Caco-2 (cell line): Measurements from ENCODE around the gene DGKI. TPM values are rescaled to one million over a fixed set of nuclear protein-coding genes. Genes with fewer than 3 reads are reported as not detected.

ENCODE experiments used
- BruUV-seq: library from RNA; stranded (reverse); fragments of 400-500 nt; replicated peaks from 2 replicates; lab custom pipeline; 2021; lab: Mats Ljungman, UMichigan
- CTCF ChIA-PET: fragments of 300-600 bp; sonication (Branson Sonifier 250); formaldehyde crosslinking; loops from one replicate; lab custom pipeline; 2022; ENCODE audit warnings: antibody characterized with exemption; lab: Charles Lee
- POLR2A ChIA-PET: fragments of 300-600 bp; sonication (Branson Sonifier 250); formaldehyde crosslinking; loops from one replicate; lab custom pipeline; 2022; ENCODE audit warnings: antibody characterized with exemption; lab: Charles Lee
- DNase-seq, 2 experiments: peaks; one replicate each; pipeline versions ENCODE4 v3.0.0 to v3.0.0-alpha.2; 2020 to 2022
- H3K27me3 ChIP-seq: replicated peaks from 2 replicates; pipeline ENCODE4 v1.6.0; 2011; ENCODE audit warnings: low read length; ENCODE audit not compliant: control insufficient read depth, insufficient read depth
- H3K36me3 ChIP-seq: 2 replicates; pipeline ENCODE4 v1.5.1; 2011; ENCODE audit warnings: low read length; ENCODE audit not compliant: control insufficient read depth, insufficient read depth
- H3K4me1 ChIP-seq: fragments of 250-450 bp; sonication (Bioruptor Pico); 2 replicates; pipeline ENCODE4 v1.5.1; 2020; ENCODE audit warnings: mild to moderate bottlenecking
- H3K4me3 ChIP-seq: 2 replicates; pipeline ENCODE4 v1.5.1; 2011; ENCODE audit warnings: low read depth, mild to moderate bottlenecking, control low read depth, low read length
- H3K9me3 ChIP-seq: fragments of 250-450 bp; sonication (Bioruptor Pico); 2 replicates; pipeline ENCODE4 v1.5.1; 2020; ENCODE audit warnings: mild to moderate bottlenecking, moderate library complexity
- H3K27ac Mint-ChIP-seq: one replicate; pipeline ENCODE4 v1.8.0; 2022; ENCODE audit warnings: mixed read lengths; ENCODE audit not compliant: unreplicated experiment
- H3K27me3 Mint-ChIP-seq: one replicate; pipeline ENCODE4 v1.8.0; 2022; ENCODE audit warnings: mixed read lengths; ENCODE audit not compliant: insufficient read depth, unreplicated experiment
- H3K36me3 Mint-ChIP-seq: one replicate; pipeline ENCODE4 v1.8.0; 2022; ENCODE audit warnings: mild to moderate bottlenecking, mixed read lengths; ENCODE audit not compliant: insufficient read depth, unreplicated experiment
- H3K4me1 Mint-ChIP-seq: one replicate; pipeline ENCODE4 v1.8.0; 2022; ENCODE audit warnings: low read depth, mixed read lengths; ENCODE audit not compliant: unreplicated experiment
- H3K4me3 Mint-ChIP-seq: one replicate; pipeline ENCODE4 v1.8.0; 2022; ENCODE audit warnings: mild to moderate bottlenecking, moderate library complexity, mixed read lengths; ENCODE audit not compliant: unreplicated experiment
- H3K9me3 Mint-ChIP-seq: one replicate; pipeline ENCODE4 v1.8.0; 2022; ENCODE audit warnings: mixed read lengths; ENCODE audit not compliant: unreplicated experiment
- intact Hi-C: fragments of 100-400 bp; cut with micrococcal nuclease; formaldehyde crosslinking; loops from one replicate; pipeline ENCODE4 v1.10.0; 2022; ENCODE audit not compliant: unreplicated experiment
- total RNA-seq: library from RNA; stranded (reverse); gene quantifications from 2 replicates; pipeline ENCODE4 v1.2.3, GENCODE V29; 2022
- TF ChIP-seq, protein P1 (sequence below), 2 experiments: fragments of 200-600 bp in 1 of 2; IDR thresholded peaks; 1 replicate in 1 of 2; 2 replicates in 1 of 2; pipeline versions ENCODE4 v1.5.1 to v1.8.0; 2011 to 2022; ENCODE audit warnings: antibody characterized with exemption in 1 of 2, control low read depth in 1 of 2, inconsistent platforms in 1 of 2, low read depth in 1 of 2, low read length in 1 of 2, mild to moderate bottlenecking in 1 of 2, moderate library complexity in 1 of 2; ENCODE audit not compliant: insufficient read depth in 1 of 2, severe bottlenecking in 1 of 2, unreplicated experiment in 1 of 2

DGKI gene
- total RNA-seq, 1 experiment from 2014 or later = 0.84 TPM

DNA sequence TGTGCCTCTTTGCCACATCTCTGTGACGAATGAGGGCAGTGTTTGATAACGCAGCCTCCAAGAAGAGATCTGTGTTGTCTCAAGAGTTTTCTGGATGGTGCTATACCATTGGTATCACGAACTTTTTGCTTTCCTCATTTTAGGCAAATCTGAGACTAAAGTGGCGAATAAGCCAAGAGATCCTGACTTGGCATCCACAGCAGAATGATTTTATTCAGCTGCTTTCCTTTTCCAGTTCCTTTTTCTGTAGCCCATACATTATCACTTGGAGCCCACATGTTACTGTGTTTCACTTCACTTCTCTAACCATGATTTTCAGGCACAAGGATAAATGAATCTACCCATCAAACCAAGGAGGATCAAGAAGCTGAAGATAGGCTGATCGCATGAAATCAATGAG is 325.3 kb downstream of the DGKI start:
- Mint-ChIP-seq H3K27me3 (peaks cover 16% of the 10 kb centered on the region), H3K9me3 (no peaks in the 10 kb centered on the region), H3K4me1 (no peaks in the 10 kb centered on the region), H3K4me3 (no peak overlapping the region), H3K36me3 (no peaks in the 10 kb centered on the region), H3K27ac (no peak overlapping the region)
- TF ChIP-seq, protein P1, sequence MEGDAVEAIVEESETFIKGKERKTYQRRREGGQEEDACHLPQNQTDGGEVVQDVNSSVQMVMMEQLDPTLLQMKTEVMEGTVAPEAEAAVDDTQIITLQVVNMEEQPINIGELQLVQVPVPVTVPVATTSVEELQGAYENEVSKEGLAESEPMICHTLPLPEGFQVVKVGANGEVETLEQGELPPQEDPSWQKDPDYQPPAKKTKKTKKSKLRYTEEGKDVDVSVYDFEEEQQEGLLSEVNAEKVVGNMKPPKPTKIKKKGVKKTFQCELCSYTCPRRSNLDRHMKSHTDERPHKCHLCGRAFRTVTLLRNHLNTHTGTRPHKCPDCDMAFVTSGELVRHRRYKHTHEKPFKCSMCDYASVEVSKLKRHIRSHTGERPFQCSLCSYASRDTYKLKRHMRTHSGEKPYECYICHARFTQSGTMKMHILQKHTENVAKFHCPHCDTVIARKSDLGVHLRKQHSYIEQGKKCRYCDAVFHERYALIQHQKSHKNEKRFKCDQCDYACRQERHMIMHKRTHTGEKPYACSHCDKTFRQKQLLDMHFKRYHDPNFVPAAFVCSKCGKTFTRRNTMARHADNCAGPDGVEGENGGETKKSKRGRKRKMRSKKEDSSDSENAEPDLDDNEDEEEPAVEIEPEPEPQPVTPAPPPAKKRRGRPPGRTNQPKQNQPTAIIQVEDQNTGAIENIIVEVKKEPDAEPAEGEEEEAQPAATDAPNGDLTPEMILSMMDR (IDR thresholded peaks at IDR 0.05; ENCODE audit: insufficient read depth in 1 of 2, low read depth in 1 of 2, low read length in 1 of 2, severe bottlenecking in 1 of 2, unreplicated experiment in 1 of 2) = no peak
- H3K36me3 ChIP-seq = no peaks in the 10 kb centered on the region
- ChIA-PET CTCF (no interaction called here), POLR2A (no interaction called here)
- no TSS peak for BruUV-seq
- no peaks in the 10 kb centered on the region for H3K9me3 ChIP-seq
- no peaks in the 10 kb centered on the region for H3K4me1 ChIP-seq
- intact Hi-C loops = no loop called here
- DNase-seq = no peak
- H3K4me3 ChIP-seq = no peak overlapping the region
- H3K27me3 ChIP-seq = no peaks in the 10 kb centered on the region

DNA sequence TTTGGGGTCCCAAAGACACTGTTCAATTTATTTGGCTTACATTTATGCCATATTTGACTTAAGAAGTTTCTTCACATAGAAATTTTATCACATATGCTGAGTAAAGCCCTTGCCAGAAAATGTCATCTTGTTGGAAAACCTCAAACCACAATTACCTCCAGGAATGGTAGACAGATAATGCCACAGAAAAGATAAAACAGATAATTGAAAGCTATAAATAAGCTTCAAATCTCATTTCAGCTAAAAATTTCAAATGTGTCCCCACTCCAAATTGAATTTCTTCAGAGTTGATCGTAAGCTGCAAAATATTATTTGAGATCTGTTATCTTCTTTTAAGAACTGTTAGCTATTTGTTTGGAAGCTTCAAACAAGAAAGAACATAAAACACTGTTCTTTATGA is 326.8 kb downstream of the DGKI start:
- Histone ChIP-seq H3K27me3 (no peaks in the 10 kb centered on the region), H3K9me3 (peaks cover 2% of the 10 kb centered on the region; the same call in 1 of the 2 replicates), H3K36me3 (no peaks in the 10 kb centered on the region), H3K4me3 (no peak overlapping the region), H3K4me1 (no peaks in the 10 kb centered on the region)
- Mint-ChIP-seq H3K27me3 (peaks cover 13% of the 10 kb centered on the region), H3K4me1 (no peaks in the 10 kb centered on the region), H3K4me3 (no peak overlapping the region), H3K27ac (no peak overlapping the region), H3K9me3 (no peaks in the 10 kb centered on the region), H3K36me3 (no peaks in the 10 kb centered on the region)
- DNase-seq = no peak
- TF ChIP-seq, protein P1 (IDR thresholded peaks at IDR 0.05; ENCODE audit: insufficient read depth in 1 of 2, low read depth in 1 of 2, low read length in 1 of 2, severe bottlenecking in 1 of 2, unreplicated experiment in 1 of 2) = no peak
- ChIA-PET POLR2A (no interaction called here), CTCF (interaction anchor here (0.6 kb wide), 1 partner anchor 15 kb away, joined by 3 read pairs; no protein-coding TSS in a partner anchor)
- no TSS peak for BruUV-seq
- intact Hi-C loops = no loop called here

GRCh38 chr7:137519181-137519691 is 327.5 kb downstream of the DGKI start:
- no TSS peak for BruUV-seq
- peaks cover 20% of the 10 kb centered on the region for H3K27me3 Mint-ChIP-seq
- DNase-seq = no peak
- H3K4me3 Mint-ChIP-seq = no peak overlapping the region
- no peaks in the 10 kb centered on the region for H3K36me3 Mint-ChIP-seq
- H3K27ac Mint-ChIP-seq = no peak overlapping the region
- Histone ChIP-seq H3K4me1 (no peaks in the 10 kb centered on the region), H3K27me3 (no peaks in the 10 kb centered on the region), H3K4me3 (no peak overlapping the region), H3K9me3 (peaks cover 3% of the 10 kb centered on the region; the same call in 1 of the 2 replicates), H3K36me3 (no peaks in the 10 kb centered on the region)
- intact Hi-C loops = no loop called here
- TF ChIP-seq, protein P1 (IDR thresholded peaks at IDR 0.05; ENCODE audit: insufficient read depth in 1 of 2, low read depth in 1 of 2, low read length in 1 of 2, severe bottlenecking in 1 of 2, unreplicated experiment in 1 of 2) = no peak
- H3K4me1 Mint-ChIP-seq = no peaks in the 10 kb centered on the region
- no peaks in the 10 kb centered on the region for H3K9me3 Mint-ChIP-seq
- CTCF ChIA-PET = interaction anchor here (0.6 kb wide), 1 partner anchor 14 kb away, joined by 3 read pairs; no protein-coding TSS in a partner anchor
- POLR2A ChIA-PET = no interaction called here
